IMR-90 (cell line): ENCODE measurements around the gene RAD51B.

ENCODE experiments used
- CEBPB ChIP-seq: IDR thresholded peaks from 2 replicates; pipeline ENCODE4 v1.6.1; 2012; ENCODE audit warnings: low read depth, low read length, improper control_type of control experiment
- POLR2A ChIP-seq: IDR thresholded peaks from 2 replicates; pipeline ENCODE4 v1.6.1; 2012; ENCODE audit warnings: mild to moderate bottlenecking, low read depth, low read length
- RCOR1 ChIP-seq: IDR thresholded peaks from 2 replicates; pipeline ENCODE4 v1.6.1; 2012; ENCODE audit warnings: mild to moderate bottlenecking, low read length, improper control_type of control experiment; ENCODE audit not compliant: insufficient replicate concordance
- TF ChIP-seq, protein P1 (sequence below): conservative IDR thresholded peaks from 2 replicates; pipeline ENCODE4 v1.5.1; 2012; ENCODE audit warnings: mild to moderate bottlenecking, low read depth, low read length, improper control_type of control experiment
- TF ChIP-seq, protein P2 (sequence below): fragments of 150-350 bp; IDR thresholded peaks from 2 replicates; pipeline ENCODE4 v1.6.1; 2017; ENCODE audit warnings: mild to moderate bottlenecking, antibody characterized with exemption, low read length, low read depth

DNA sequence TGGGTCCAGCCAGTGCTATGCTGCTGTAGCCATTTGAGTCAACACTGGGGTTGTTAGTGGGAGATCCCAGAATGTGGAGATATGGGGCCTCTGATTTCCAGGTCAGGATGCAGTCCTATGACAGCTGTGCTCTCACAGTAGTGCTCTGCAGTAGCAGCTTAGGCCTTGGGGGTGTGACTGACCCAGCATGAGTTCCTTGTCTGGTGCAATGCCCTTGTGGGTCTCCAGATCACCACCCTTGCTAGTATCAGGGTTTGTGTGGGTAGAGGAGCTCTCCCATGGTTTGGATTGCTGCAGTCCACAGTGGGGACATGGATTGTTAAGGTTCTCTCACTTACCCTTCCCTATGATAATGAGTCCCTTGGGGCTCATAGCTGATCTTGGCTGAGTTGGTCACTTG, 113.7 kb downstream of the RAD51B start:
- TF ChIP-seq, protein P1, sequence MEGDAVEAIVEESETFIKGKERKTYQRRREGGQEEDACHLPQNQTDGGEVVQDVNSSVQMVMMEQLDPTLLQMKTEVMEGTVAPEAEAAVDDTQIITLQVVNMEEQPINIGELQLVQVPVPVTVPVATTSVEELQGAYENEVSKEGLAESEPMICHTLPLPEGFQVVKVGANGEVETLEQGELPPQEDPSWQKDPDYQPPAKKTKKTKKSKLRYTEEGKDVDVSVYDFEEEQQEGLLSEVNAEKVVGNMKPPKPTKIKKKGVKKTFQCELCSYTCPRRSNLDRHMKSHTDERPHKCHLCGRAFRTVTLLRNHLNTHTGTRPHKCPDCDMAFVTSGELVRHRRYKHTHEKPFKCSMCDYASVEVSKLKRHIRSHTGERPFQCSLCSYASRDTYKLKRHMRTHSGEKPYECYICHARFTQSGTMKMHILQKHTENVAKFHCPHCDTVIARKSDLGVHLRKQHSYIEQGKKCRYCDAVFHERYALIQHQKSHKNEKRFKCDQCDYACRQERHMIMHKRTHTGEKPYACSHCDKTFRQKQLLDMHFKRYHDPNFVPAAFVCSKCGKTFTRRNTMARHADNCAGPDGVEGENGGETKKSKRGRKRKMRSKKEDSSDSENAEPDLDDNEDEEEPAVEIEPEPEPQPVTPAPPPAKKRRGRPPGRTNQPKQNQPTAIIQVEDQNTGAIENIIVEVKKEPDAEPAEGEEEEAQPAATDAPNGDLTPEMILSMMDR = no peak
- TF ChIP-seq, protein P2, sequence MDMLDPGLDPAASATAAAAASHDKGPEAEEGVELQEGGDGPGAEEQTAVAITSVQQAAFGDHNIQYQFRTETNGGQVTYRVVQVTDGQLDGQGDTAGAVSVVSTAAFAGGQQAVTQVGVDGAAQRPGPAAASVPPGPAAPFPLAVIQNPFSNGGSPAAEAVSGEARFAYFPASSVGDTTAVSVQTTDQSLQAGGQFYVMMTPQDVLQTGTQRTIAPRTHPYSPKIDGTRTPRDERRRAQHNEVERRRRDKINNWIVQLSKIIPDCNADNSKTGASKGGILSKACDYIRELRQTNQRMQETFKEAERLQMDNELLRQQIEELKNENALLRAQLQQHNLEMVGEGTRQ = no peak
- TF ChIP-seq CEBPB = no peak
- no peak for TF ChIP-seq POLR2A
- no peak for TF ChIP-seq RCOR1
